HG02840 (cell line): ENCODE measurements around the gene MIER2.
"Not testable (repeated sequence)": the region's sequence is repeated elsewhere in the genome, so short reads cannot be mapped to it uniquely, and the experiment has no call there.

Experiments used
- ATAC-seq: cut with Tn5 transposase; IDR thresholded peaks from one replicate; pipeline ENCODE4 v1.9.1; 2021; ENCODE audit warnings: mild to moderate bottlenecking, moderate library complexity, moderate number of reproducible peaks; ENCODE audit not compliant: unreplicated experiment, low FRiP score

The MIER2 gene, protein sequence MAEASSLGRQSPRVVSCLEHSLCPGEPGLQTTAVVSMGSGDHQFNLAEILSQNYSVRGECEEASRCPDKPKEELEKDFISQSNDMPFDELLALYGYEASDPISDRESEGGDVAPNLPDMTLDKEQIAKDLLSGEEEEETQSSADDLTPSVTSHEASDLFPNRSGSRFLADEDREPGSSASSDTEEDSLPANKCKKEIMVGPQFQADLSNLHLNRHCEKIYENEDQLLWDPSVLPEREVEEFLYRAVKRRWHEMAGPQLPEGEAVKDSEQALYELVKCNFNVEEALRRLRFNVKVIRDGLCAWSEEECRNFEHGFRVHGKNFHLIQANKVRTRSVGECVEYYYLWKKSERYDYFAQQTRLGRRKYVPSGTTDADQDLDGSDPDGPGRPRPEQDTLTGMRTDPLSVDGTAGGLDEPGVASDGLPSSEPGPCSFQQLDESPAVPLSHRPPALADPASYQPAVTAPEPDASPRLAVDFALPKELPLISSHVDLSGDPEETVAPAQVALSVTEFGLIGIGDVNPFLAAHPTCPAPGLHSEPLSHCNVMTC

DNA sequence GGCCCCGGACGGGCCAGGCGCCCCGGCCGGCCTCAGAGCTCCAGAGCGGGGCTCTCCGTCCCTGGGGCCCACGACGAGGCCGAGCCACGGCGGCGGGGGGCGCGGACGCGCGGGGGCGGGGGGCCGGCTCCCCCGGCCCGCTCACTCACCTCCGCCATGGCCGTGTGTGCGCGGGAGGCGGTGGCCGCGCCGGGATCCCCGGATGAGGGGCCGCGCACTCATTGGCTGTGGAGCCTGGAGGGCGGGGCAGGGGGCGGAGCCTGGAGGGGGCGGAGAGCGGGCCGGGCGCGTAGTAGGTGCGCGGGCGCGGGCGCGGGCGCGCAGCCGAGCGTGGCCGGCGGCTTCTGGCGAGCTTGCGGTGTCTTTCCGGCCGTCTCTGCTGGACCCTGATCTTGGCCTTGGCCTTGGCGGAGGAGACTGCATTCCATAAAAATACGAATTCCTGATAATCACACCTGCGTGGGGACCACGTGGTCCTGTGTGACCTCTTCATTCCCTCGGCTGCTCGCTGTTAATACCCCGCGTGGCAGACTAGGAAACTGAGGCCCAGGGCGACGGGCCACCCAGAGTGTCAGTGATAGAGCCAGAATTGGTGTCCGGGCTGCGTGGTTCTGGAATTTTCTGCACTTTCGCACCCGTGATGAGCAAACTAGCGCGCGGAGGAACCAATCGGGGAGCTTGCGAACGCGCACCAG lies at the start of gene MIER2:
Gene MIER2, minus strand, starts transcription at position 172 of the 695 bp plus-strand sequence. Its CDS starts 14 bp downstream, at position 158.
- peak; percentile 66 for ATAC-seq

DNA sequence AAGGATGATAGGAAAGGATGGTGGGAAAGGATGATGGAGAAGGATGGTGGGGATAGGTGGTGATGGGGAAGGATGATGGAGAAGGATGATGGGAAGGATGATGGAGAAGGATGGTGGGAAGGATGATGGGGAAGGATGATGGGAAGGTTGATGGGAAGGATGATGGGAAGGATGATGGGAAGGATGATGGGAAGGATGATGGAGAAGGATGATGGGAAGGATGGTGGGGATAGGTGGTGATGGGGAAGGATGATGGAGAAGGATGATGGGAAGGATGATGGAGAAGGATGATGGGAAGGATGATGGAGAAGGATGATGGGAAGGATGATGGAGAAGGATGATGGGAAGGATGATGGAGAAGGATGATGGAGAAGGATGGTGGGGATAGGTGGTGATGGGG lies 49.0 kb upstream of the MIER2 start:
- not testable (repeated sequence) for ATAC-seq

DNA sequence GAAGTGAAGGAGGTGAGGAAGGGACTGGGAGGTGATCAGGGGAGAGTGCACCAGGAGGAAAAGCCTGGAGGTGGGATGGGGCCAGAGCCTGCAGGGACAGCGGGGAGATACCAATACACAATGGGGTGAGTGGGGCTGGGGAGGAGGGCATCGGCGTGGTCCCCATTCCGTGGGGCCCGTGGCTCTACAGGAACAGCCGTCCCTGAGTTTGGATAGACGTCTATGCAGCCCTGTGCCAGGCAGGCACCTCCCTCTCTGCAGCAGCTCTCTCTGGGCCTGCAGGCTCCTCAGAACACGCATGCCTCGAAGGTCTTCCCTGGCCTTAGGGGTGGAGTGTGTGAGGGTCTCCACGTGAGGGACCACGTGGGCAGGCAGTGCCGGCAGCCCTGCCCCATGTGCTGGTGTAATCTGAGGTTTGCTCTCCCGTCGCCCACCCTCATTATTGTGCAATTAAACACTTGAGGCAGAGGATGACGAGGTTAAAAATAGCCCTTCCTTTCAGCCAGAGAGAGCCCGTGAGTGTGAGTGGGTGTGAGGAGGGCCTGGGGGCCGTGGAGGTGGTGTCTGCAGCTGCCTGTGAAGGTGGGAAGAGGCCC lies 47.9 kb upstream of the MIER2 start:
- no peak for ATAC-seq

DNA sequence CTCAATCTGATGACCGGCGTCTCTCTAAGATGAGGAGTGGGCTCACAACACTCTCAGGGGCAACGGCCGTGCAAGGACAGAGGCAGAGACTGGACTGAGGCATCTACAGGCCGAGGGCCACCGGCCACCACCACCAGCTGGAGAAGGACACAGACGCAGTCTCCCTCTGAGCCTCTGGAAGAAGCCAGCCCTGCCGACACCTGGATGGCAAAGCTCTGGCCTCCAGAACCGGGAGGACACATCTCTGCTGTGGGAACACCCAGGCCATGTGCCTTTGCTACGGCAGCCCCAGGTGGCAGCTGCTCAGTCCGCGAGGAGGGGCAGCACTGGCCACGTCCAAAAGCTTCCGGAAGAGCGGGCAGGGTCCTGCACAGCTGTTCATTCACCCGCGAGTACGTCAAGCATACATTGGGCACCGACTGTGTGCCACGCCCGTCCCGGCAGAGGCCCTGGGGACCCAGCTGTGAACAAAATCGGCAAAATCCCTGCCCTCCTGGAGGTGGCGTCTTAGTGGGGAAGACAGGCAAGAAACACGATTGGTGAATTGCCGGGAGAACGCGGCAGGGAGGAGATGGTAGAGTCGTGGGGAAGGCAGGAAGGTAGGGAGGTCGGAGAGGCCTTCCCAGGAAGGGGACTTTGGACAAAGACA lies 47.3 kb upstream of the MIER2 start:
- no peak for ATAC-seq

DNA sequence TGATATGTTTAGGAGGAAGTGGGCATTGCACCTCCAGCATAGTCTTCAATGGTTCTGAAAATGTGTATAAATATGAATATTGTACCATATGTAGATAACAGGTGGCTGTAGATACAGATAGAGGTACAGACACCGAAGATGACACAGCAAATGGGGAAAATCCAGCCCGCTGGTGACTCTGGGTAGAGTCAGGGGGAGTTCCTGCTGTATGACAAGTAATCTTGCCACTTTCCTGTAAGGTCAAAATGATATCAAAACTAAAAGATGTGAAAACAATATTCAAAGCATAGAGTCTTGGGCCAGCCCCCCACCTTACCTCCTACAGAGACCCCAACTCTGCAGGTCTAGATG lies 46.6 kb upstream of the MIER2 start:
- no peak for ATAC-seq

DNA sequence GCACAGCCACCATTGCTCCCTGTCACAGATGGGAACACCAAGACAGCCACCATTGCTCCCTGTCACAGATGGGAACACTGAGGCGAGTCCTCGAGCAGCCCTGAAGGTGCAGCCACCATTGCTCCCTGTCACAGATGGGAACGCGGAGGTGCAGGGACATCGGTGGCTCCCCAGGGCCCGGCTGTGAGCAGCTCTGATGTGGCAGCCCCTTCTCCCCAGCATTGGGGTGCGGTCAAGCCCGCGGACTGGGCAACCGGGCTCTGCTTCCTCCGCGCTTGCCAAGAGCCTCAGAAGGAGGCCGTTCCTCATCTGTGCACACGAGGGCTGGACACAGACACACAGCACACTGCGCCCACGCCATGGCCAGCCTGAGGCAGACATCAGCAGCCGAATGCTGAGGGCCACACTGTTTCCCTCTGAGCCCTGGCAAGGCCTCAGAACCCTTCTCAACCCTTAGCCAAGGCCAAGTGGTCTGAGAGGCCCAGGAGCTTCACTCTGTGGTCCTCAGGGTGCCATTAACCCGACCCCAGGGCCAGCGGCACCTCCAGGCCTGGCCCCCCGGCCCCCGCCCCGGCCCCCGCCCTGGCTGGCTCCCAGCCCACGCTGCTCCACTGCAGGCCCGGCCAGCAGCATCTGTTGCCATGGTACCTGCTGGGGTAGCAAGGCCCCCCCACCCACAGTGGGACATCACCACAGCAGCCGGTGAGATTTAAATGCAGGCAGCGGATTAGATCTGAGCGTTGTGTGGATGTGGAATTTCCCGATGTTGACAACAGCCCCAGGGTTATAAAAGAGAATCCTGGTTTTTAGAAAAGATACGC lies 46.0 kb upstream of the MIER2 start:
- ATAC-seq, result no peak

DNA sequence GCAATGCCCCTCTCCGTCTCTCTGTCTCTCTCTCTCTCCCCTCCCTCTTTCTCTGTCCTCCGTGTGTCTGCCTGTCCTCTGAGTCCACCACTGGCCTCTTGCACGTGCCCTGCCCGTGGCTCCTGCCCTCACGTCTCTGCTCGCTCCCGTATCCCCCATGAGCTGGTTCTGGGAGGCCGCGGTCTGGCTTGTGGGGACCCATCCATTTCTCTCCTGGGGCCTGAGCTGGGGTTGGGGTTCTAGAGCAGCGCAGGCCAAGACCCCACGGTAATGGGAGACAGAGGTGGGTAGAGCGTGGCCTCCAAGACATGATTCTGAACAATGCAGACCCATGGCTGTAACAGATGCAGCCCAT lies 45.3 kb upstream of the MIER2 start:
- no peak for ATAC-seq

DNA sequence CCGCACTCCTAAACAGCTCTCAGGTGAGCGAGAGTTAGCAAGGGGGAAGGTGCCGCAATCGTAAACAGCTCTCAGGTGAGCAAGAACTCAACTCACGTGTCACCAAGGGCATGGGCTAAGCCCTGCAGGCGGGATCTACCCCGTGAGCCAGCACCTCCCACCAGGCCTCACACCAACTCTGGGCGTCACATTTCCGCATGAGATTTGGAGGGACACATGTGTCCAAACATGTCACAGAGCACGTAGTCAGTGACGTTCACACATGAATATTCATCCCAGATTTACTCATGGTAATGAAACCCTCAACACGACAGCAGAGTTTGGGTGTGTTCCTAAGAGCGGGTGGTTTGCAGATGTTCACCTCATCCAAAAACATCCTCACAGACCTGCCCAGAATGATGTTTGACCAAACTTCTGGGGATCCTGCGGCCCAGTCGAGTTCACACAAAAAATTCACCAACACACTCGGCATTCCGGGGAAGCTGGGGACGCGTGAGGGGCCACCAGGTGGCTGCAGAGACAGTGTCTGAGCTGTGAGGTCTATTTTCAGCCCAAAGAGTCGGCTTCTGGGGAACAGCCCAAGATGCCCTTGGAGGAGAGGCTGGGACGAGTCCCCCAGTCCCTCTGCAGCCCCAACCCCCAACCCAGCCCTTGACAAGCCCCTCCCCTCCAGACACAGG lies 44.8 kb upstream of the MIER2 start:
- no peak for ATAC-seq

DNA sequence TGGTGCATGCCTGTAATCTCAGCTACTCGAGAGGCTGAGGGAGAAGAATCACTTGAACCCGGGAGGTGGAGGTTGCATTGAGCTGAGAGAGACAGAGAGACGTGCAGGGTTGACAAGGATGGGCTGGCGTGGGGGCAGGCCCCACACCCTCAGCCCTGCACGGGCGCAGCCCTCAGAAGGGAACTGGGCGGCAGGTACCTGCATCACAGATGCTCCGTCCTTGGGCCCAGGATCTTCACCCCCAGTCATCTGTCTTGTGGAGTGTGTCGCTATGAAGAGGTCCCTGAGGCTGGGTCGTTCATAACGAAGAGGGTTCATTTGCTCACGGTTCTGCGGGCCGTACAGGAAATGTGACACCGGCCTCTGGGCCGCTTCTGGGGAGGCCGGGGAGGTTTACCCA lies 44.1 kb upstream of the MIER2 start:
- ATAC-seq, result no peak

DNA sequence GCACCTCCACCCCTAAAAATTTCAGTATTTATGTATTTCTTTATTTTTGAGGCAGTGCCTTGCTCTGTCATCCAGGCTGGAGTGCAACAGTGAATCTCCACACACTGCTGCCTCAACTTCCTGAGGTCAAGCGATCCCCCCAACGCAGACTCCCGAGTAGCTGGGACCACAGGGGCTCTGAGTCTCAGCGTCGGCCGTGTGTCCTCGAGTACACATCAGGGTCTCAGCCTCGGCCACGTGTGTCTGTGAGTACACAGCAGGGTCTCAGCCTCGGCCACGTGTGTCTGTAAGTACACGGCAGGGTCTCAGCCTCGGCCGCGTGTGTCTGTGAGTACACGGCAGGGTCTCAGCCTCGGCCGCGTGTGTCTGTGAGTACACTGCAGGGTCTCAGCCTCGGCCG lies 43.2 kb upstream of the MIER2 start:
- no peak for ATAC-seq

DNA sequence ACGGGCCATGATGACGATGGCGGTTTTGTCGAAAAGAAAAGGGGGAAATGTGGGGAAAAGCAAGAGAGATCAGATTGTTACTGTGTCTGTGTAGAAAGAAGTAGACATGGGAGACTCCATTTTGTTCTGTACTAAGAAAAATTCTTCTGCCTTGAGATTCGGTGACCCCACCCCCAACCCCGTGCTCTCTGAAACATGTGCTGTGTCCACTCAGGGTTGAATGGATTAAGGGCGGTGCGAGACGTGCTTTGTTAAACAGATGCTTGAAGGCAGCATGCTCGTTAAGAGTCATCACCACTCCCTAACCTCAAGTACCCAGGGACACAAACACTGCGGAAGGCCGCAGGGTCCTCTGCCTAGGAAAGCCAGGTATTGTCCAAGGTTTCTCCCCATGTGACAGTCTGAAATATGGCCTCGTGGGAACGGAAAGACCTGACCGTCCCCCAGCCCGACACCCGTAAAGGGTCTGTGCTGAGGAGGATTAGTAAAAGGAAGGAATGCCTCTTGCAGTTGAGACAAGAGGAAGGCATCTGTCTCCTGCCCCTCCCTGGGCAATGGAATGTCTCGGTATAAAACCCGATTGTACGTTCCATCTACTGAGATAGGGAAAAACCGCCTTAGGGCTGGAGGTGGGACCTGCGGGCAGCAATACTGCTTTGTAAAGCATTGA lies 42.2 kb upstream of the MIER2 start:
- not testable (repeated sequence) for ATAC-seq

DNA sequence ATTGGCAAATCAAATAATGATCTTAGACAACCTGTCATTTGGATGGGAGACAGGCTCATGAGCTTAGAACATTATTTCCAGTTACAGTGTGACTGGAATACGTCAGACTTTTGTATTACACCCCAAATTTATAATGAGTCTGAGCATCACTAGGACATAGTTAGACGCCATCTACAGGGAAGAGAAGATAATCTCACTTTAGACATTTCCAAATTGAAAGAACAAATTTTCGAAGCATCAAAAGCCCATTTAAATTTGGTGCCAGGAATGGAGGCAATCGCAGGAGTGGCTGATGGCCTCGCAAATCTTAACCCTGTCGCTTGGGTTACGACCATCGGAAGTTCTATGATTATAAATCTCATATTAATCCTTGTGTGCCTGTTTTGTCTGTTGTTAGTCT lies 41.6 kb upstream of the MIER2 start:
- not testable (repeated sequence) for ATAC-seq

DNA sequence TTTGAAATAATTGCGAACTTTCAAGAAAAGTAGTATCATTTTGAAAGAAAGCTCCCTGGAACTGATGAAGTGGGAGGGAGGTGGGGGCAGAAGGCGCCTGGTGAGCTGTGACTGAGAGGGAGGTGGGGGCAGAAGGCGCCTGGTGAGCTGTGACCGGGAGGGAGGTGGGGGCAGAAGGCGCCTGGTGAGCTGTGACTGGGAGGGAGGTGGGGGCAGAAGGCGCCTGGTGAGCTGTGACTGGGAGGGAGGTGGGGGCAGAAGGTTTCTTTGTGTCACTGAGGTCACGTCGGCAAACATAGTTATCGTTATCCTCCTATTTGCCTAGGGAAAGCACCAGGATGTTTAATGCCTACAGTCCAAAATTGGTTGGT lies 40.2 kb upstream of the MIER2 start:
- ATAC-seq, result no peak

DNA sequence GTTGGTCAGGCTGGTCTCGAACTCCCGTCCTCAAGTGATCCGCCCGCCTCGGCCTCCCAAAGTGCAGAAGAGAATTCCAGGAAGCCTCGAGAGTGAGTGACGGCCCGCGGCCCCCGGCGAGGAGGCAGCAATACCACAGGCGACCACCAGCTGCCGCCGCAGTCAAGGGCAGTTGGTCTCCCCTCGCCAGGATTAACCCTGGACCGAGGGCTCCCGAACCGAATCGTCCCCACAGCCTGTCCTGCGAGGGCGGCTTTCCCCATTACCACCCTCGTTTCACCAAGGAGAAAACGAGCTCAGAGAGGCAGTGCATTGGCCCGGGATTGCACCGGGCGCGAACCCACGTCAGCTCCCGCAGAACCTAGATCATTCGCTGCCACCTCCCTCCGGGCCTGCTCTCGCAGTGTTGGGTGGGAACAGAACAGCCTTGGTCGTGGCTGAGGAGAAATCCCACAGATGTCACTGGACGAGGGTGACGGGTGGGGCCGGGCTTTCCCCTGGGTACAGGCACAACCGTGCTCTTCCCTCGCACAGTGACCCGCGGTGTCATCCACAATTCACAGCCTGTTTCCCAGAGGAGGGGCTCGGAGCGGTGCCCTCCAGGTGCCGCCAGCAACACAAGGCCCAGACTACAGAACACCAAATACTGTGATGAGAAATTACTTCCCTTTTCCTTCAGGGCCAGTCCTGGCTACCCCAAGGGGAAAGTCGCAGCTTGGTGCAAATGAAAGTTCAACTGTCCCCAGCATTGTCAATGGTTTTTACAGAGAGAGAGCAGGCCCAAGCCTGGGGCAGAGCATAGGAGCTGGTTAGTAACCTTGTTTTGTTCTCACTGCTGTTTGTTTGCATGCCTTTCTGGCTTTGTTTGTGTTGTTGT lies 39.6 kb upstream of the MIER2 start:
- ATAC-seq, result no peak

DNA sequence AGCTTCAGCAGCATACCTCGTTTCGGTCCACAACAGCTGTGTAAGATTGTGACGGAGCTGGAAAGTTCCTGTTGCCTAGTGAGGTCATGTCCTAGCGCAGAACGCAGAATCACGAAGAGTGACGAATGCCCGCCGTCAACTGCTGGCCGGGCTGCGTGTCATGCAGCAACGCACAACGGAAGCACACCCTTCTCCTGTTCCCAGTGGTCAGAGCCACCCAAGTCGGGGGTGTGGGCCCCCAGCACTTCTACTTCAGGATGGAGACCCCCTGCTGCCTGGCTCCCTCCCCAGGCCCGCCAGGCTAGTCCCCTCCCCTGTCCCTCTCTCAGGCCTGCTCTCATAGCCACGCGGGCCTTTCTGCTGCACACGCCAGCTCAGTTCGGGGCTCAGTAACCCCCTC lies 38.4 kb upstream of the MIER2 start:
- no peak for ATAC-seq

DNA sequence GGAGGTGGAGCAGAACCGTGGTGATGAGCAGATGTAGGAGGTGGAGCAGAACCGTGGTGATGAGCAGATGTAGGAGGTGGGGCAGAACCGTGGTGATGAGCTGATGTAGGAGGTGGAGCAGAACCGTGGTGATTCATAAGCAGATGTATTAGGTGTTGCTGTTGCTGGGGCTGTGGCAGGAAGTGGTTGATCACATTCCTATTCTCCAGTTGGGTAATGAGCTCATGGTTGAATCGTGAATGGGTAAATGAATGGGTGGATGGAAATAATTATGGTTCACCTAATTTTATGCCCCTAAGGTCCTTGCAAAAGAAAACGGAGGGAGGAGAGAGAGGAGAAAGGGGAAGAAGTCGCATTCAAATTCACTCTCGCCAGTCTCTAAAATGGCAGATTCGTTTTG lies 38.0 kb upstream of the MIER2 start:
- not testable (repeated sequence) for ATAC-seq

DNA sequence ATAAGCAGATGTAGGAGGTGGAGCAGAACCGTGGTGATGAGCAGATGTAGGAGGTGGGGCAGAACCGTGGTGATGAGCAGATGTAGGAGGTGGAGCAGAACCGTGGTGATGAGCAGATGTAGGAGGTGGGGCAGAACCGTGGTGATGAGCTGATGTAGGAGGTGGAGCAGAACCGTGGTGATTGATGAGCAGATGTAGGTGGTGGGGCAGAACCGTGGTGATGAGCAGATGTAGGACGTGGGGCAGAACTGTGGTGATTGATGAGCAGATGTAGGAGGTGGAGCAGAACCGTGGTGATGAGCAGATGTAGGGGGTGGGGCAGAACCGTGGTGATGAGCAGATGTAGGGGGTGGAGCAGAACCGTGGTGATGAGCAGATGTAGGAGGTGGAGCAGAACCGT lies 37.3 kb upstream of the MIER2 start:
- ATAC-seq, result not testable (repeated sequence)

DNA sequence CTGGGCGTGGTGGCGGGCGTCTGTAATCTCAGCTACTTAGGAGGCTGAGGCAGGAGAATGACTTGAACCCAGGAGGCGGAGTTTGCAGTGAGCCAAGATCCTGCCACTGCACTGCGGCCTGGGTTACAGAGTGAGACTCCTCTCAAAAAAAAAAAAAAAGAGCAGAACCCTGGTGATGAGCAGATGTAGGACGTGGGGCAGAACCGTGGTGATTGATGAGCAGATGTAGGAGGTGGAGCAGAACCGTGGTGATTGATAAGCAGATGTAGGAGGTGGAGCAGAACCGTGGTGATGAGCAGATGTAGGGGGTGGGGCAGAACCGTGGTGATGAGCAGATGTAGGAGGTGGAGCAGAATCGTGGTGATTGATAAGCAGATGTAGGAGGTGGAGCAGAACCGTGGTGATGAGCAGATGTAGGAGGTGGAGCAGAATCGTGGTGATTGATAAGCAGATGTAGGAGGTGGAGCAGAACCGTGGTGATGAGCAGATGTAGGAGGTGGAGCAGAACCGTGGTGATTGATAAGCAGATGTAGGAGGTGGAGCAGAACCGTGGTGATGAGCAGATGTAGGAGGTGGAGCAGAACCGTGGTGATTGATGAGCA lies 36.1 kb upstream of the MIER2 start:
- ATAC-seq, result not testable (repeated sequence)
